ENCODE measurements around the gene SRGAP3.
"Not testable (repeated sequence)": the region's sequence is repeated elsewhere in the genome, so short reads cannot be mapped to it uniquely, and the experiment has no call there.

Gene SRGAP3

GRCh38 chr3:9249273-9250192, at the start of gene SRGAP3:
Gene SRGAP3 (minus strand): TSS chr3:9249646. CDS start chr3:9248951, 695 bp downstream.
- peak; percentile 54 for DNase-seq

GRCh38 chr3:9298236-9298635, 48.8 kb upstream of the SRGAP3 start:
- DNase-seq: no peak

GRCh38 chr3:9296241-9296640, 46.8 kb upstream of the SRGAP3 start:
- DNase-seq: no peak

DNA sequence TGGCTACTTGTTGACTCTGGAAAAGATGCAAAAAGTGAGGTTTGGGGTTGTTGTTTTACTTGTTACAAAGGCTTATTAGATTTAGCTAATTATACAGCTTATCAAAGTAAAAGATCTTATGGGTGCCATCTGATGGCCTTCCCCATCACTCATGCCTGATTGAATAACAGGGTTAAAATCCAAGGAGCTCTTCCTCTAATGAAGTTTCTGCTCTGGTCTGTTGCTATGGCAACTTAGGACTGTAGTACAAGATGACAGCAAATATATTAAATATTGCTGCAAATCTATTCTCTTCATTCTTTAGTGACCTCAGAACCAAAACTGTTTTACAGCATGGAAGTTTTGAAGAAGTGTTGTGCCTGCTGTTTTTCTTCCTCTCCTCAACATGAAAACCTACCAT, 45.6 kb upstream of the SRGAP3 start:
- no peak for DNase-seq

DNA sequence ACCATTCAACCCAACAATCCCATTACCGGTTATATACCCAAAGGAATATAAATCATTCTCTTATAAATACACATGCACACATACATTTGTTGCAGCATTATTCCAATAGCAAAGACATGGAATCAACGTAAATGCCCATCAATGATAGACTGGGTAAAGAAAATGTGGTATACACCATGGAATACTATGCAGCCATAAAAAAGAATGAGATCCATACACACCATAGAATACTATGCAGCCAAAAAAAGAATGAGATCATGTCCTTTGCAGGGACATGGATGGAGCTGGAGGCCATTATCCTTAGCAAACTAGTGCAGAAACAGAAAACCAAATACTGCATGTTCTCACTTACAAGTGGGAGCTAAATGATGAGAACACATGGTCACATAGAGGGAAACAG, 44.5 kb upstream of the SRGAP3 start:
- DNase-seq: not testable (repeated sequence)

- no peak for DNase-seq
These were observed 43.6 kb upstream of the SRGAP3 start for GRCh38 chr3:9293076-9293475.

DNA sequence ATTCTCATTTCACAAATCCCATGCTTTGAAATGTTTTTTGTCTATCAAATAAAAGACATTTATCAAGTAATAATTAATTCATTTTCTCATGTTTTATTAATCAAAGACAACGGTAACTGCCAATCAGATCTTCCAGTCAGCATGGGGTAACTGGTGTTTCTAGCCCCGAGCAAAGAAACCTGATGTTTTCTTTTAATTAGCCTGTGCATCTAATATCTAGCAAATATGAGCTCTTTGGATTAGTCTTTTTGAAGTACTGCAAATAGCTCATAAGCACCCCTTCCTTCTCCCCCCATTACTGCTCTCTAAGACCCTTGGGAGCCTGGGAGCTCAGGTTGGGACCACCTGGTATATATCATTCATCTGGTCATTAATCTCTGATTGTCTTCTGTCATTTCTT, 43.1 kb upstream of the SRGAP3 start:
- DNase-seq: no peak

- DNase-seq: no peak
These were observed 42.5 kb upstream of the SRGAP3 start for GRCh38 chr3:9291821-9292410.

GRCh38 chr3:9290566-9290965, 41.1 kb upstream of the SRGAP3 start:
- DNase-seq: no peak

DNA sequence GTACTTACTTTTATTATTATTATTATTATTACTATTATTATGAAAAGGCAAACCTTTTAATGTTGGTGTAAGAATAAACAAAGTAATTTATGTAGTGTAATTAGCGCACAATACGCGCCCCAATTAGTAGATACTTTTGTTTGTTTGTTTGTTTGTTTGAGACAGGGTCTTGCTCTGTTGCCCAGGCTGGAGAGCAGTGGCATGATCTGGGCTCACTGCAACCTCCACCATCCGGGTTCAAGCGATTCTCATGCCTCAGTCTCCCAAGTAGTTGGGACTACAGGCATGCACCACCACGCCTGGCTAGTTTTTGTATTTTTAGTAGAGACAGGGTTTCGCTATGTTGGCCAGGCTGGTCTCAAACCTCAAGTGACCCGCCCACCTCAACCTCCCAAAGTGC, 32.1 kb upstream of the SRGAP3 start:
- DNase-seq: not testable (repeated sequence)

- DNase-seq: no peak
These were observed 31.2 kb upstream of the SRGAP3 start for GRCh38 chr3:9280451-9281219.

DNA sequence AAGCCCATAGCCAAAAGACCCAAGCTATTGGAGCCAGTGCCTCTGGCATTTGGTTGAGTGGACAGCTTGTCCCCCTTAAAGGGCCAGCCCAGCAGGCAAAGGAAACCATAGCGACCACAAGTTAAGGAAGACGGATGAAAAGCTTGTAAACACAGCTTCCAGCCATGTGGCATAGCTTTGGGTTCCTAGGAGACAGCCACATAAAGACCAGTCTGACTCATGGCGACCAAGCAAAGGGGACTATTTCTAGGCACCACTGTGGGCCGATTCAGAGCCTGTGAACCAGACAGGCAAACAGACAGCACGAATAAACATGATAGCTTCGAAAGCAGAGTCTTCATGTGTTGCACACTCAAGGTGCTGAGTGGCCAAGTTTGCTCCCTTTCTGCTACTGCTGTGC, 30.5 kb upstream of the SRGAP3 start:
- DNase-seq: no peak

GRCh38 chr3:9278498-9278897, 29.1 kb upstream of the SRGAP3 start:
- DNase-seq: no peak

GRCh38 chr3:9278085-9278484, 28.6 kb upstream of the SRGAP3 start:
- DNase-seq: no peak

DNA sequence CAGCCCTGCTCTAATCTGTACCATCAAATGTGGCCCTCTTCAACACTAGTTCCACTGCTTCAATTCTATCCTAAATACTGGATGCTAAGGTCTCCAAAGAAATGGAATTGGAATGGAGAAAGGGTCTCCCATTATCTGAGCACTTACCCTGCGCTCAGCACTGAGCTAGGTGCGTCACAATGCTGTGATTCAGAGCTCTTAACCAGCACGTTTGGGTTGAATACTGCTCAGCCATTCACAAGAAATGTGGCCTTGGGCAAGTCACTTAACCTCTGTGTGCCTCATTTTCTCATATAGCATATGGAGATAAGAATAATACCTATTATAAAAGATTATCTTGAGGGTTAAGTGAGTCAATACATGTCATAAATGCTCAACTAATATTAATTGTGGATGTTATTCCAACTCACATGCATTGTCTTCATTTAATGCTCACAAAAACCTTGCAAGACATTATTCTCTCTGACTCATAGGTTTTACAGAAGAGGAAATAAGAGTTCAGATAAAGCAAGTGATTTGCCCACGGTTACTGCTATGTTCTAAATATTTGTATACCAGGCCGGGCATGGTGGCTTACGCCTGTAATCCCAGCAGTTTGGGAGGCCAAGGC, 27.4 kb upstream of the SRGAP3 start:
- DNase-seq: no peak

DNA sequence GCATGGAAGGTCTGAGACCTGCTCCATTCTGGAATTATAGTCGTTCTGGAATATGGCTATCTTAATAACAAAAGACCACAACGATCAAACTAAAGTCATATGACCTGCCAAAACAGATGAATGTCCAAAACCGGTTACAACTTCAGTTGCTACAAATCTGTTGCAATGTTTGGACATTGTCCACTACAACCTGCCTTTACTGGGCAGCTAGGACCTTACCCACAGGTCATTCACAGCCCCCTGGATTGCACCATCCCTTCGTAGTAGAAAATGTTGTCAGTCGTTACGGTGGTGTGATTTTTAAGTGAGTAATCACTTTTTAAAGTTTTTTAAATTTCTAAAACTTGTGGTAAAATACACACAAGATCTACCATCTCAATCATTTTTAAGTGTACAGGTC, 22.5 kb upstream of the SRGAP3 start:
- DNase-seq: no peak

DNA sequence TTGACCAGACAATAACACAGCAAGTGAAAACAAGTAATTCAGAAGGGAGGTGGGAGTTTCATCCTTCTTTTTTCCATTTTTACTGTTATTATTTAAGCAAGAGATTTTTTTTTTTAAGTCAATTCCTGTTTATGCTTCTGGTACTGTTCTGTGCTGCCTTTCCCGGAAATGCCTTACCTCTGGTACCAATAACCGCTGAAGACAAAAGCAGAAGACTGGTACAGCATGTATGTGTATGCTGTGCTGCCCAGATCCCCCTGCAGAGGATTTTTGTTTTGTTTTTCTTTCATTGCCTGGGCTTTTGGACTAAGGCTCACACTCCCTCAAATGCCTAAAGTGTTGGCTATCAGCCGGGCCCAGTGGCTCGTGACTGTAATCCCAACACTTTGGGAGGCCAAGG, 21.3 kb upstream of the SRGAP3 start:
- DNase-seq: no peak

GRCh38 chr3:9266716-9267115, 17.3 kb upstream of the SRGAP3 start:
- no peak for DNase-seq

DNA sequence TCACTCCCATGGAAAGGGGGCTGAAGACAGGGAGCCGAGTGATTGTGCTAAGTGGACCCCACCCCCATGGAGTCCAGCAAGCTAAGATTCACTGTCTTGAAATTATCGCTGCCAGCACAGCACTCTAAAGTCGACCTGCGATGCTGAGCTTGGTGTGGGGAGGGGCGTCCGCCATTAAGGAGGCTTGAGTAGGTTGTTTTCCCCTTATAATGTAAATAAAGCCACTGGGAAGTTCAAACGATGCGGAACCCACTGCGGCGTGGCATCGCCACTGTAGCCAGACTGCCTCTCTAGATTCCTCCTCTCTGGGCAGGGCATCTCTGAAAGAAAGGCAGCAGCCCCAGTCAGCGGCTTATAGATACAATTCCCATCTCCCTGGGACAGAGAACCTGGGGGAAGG, 10.9 kb upstream of the SRGAP3 start:
- no peak for DNase-seq

DNA sequence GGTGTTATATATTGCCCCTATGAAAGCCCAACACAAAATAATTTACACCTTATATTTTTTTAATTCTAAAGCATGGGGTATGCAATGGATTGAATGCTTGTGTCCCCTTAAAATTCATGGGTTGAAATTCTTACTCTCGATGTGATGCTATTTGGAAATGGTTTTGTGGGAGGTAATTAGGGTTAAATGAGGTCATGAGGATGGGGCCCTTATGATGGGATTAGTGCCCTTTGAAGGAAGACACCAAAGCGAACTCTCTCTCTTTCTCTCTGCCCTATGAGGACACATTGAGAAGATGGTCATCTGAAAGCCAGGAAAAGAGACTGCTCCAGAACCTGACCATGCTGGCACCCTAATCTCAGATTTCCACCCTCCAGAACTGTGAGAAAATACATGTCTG, 7.6 kb upstream of the SRGAP3 start:
- DNase-seq: no peak

DNA sequence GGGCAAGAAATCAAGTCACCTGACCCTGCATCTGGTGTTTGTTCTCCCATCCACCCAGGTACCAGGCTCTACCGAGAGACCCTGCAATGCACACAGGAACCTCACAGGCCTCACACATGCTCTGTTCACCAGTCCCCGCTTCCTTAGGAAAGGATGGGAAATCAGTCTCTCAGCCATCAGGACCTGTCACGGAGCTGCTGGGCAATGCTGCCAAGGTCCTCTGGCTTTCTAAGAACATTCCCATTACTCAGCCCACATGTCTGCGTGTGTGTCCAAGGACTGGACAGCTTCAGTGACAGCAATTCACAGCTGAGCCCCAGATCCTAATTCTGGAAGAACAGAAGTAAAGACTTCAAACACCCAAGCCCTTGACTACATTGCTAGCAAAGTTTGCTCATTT, 6.5 kb upstream of the SRGAP3 start:
- no peak for DNase-seq

- no peak for DNase-seq
These were observed 5.3 kb upstream of the SRGAP3 start for GRCh38 chr3:9254764-9255163.

DNA sequence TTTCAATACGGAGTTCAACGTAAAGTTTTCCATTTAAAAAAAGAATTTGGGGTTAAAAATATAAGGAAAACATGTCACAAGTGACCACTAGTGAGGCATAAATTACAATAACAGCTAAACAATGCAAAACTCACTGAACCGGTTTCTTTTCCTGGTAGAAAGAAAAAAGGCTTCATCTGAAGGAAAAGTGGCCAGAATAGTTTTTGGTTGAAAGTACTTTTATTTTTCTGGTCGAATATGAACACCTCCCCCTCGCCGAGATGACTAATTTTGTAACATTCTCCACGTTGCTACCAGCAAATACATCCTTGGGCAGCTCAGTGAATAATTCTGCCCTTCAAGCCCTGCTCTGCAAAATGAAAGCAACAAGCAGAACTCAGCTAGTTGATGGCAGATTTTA, 3.9 kb upstream of the SRGAP3 start:
- no peak for DNase-seq

Data from NCI-H1417 treated with DMSO at 0.1 percent for 48 hours (cell line).